ENCODE data around the gene NEMF.
"Not testable (repeated sequence)": the region's sequence is repeated elsewhere in the genome, so short reads cannot be mapped to it uniquely, and the experiment has no call there.

Gene NEMF

DNA sequence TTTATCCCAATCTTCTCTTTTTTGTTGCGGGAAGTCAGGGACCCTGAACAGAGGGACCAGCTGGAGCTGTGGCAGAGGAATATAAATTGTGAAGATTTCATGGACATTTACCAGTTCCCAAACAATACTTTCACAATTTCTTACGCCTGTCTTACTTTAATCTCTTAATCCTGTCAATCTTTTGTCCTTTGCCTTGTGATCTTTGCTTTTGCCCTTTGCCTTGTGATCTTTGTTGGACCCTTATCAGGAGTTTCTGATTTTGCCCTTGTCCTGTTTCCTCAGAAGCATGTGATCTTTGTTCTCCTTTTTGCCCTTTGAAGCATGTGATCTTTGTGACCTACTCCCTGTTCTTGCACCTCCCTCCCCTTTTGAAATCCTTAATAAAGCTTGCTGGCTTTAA, 36.5 kb downstream of the NEMF start:
- not testable (repeated sequence) for DNase-seq

DNA sequence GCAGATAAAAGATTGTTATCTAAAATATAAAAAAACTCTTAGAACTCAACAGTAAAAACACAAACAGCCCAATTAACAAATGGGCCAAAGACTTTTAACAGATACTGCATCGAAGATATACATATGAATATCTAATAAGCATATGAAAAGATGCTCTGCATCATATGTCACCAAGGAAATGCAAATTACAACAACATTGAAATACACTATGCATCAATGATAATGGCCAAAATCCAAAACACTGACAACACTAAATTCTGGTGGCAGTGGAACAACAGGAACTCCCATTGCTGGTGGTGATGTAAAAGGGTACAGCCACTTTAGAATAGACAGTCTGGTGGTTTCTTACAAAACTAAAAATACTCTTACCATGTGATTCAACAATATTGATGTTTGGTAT, 43.8 kb downstream of the NEMF start:
- DNase-seq, result no peak

DNA sequence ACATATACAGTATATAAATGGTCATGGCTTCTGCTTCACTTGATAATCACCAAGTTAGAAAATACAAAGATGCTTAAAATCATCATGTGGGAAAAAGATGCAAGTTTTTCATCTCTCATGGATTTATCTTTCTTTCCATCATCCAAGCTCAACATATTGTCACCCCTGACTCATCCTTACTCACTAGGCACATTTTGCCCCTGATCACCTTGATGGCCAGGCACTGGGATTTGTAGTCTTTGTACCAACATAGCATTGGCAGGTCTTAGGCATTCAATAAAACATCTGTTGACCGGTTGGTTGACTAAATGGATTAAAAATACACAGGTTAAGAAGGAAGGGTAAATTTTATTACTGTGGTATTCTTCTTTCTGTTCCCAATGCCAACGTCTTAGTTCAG, 56.6 kb downstream of the NEMF start:
- DNase-seq, result no peak

DNA sequence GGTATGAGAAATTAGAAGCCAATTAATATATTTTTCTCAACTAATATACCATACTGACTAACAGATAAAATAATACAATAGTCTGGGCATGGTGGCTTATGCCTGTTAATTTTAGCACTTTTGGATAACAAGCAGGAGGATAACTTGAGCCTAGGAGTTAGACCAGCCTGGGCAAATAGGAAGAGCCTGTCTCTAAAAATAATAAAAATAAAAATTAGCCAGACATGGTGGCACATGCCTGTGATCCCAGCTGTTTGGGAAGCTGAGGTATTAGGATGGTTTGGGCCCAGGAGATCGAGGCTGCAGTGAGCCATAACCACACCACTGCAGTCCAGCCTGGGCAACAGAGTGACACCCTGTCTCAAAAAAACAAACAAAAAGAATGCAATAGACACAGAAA, 60.0 kb downstream of the NEMF start:
- DNase-seq, result no peak

DNA sequence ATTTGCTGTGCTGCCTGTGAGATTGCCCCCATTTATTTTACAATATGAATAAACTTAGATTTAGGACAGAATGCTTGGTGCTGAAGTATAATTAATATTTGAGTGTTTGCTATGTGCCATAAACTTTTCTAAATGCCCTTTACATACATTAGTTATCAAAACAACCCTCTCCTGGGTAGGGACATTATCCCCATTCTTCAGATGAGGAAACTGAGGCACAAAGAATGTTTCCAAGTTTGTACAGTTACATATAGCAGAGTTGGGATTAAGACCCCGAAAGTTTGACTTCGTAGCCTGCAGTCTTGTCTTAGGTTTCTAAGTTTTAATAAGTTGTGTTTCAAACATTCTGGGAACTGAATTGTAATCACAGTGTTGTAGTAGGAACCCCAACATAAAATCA, 66.3 kb downstream of the NEMF start:
- DNase-seq, result no peak

DNA sequence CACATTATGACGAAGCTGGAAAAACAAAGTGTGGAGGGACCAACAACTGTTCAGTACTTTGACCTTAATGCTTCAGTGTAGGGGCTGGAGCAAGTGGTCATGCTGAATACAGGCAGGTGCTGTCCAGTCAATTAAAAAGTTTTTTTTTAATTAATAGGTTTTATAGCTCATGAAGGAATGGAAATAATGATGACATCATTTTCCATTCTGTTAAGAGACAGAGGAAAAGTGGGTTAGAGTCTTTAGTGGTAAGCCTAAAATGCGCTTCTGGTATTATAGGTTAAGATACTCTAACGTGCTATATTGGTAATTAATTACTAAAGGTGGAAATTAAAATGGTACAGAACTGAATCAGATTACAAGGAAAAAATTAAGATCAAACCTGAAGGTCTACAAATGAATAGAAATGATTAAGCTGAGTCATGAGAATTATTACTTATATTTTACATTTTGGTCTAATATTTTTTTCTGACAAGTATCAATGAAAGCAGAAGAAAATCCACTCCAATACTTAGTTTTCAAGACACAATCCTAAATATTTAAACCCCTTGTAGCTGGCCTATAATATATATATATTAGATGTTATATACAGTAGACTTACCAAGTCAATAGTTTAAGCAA, 69.1 kb downstream of the NEMF start:
- no peak for DNase-seq

DNA sequence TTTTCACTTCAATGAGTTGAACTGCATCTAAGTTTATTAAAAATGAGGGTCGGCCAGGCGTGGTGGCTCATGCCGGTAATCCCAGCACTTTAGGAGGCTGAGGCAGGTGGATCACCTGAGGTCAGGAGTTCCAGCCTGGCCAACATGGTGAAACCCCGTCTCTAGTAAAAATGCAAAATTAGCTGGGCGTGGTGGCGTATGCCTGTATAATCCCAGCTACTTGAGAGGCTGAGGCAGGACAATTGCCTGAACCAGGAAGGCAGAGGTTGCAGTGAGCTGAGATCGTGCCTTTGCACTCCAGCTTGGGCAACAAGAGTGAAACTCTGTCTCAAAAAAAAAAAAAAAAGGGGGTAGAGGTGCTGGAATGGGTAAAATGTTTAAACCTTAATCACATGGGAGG, 71.5 kb downstream of the NEMF start:
- DNase-seq, result not testable (repeated sequence)

DNA sequence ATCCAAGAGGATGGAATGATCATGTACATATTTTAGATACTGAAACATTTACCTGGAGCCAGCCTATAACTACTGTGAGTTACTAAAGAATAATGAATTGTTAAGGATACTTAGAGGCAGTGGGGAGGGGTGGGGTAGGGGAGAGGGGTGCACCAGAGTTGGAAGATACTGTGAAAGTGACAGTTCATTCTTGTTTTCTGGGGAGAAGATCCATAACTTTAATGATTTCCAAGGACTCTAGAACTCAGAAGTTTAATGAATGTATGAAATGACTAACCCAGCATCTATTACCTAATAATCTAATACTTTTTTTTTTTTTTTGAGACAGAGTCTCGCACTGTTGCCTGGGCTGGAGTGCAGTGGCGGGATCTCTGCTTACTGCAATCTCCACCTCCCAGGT, 74.2 kb downstream of the NEMF start:
- DNase-seq, result no peak

DNA sequence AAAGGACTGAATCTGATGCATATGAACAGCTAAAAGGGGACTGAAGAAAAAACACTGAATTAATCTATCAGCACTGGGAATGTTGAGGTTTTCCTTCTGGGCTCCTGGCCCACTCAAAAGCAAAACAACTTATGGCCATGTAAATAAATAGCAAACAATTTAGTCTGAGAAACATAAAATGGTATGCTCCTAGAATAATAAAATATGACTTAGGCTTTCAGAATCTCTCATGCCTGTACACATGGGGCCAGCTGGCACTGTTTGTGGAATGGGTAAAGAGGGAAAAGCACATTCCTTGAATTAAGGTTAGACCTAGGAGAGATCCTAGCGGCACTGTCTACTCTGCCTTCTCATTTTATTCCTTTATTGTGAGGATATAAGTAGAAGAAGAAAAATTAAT, 78.5 kb downstream of the NEMF start:
- no peak for DNase-seq

DNA sequence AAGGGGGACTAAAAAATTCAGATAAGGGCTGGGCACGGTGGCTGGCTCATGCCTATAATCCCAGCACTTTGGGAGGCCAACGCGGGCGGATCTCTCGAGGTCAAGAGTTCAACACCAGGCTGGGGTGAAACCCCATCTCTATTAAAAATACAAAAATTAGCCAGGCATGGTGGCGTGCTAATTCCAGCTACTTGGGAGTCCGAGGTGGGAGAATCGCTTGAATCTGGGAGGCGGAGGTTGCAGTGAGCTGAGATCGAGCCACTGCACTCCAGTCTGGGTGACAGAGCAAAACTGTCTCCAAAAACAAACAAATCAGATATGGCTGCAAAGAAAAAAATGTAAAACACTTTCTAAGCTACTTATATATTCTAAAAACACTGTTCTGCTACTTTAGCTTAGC, 80.9 kb downstream of the NEMF start:
- not testable (repeated sequence) for DNase-seq

DNA sequence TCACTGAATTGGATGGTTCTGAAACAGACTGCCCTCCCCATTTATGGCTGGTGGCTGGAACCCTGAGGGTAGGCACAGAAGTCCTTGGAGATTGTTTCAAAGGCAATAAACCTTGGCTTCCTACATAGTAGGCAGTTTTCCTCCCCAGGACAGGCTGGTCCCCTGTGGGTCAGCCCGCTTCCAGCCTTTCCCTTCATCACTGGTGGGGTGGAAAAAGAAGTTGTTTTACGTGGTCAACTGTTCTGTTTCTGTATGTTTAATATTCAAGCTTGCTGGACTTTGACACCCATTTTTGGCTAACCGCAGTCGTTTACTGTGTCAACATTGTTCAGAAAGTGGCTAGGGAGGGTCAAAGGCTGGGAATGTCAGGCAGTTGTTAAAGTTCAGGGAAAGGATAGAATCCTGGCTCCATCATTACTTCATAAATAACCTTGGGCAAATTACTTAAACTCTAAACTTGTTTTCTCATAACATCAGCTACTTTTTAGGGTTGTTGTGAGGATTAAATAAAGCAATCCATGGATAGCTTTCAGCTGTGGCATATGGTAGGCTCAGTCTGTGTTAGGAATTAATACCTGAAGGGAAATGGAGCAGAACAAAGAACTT, 82.3 kb downstream of the NEMF start:
- no peak for DNase-seq

DNA sequence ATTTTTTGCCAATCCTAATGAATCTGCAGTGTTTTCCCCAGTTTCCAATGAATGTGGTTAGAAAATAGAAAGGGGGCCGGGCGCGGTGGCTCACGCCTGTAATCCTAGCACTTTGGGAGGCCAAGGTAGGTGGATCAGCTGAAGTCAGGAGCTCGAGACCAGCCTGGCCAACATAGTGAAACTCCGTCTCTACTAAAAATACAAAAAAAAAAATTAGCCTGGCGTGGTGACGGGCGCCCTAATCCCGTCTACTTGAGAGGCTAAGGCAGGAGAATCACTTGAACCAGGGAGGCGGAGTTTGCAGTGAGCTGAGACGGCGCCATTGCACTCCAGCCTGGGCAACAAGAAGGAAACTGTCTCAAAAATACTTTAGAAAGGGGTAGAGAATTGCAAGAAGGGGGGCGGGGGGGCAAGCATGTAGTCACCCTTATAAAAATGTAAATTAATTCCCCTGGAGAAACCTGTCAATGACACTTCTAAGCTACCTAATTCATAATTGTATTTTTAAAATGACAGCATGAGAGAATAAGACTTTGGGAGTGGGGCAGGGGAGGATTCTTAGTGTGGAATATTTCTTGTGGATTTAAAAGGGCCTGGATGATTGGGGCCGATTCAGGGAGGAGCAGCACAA, 82.9 kb downstream of the NEMF start:
- no peak for DNase-seq

DNA sequence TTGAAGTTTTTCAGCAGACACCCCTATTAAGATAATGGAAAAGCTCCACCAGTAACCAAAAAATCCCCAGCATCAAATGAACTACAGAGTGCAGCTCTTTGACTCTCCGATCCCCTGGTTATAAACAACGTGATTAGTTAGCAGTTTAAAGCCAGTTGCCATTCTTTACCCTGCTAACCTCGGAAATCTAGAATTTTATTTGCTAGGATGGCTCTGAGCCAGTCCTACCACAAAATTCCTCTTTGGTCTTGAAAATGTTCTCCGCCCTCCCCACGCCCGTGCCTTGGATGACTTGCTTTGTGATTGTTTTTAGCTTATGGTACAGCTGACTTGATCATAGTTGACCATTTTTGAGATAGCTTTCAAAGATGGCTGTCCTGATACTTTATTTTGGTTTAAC, 83.4 kb downstream of the NEMF start:
- no peak for DNase-seq

DNA sequence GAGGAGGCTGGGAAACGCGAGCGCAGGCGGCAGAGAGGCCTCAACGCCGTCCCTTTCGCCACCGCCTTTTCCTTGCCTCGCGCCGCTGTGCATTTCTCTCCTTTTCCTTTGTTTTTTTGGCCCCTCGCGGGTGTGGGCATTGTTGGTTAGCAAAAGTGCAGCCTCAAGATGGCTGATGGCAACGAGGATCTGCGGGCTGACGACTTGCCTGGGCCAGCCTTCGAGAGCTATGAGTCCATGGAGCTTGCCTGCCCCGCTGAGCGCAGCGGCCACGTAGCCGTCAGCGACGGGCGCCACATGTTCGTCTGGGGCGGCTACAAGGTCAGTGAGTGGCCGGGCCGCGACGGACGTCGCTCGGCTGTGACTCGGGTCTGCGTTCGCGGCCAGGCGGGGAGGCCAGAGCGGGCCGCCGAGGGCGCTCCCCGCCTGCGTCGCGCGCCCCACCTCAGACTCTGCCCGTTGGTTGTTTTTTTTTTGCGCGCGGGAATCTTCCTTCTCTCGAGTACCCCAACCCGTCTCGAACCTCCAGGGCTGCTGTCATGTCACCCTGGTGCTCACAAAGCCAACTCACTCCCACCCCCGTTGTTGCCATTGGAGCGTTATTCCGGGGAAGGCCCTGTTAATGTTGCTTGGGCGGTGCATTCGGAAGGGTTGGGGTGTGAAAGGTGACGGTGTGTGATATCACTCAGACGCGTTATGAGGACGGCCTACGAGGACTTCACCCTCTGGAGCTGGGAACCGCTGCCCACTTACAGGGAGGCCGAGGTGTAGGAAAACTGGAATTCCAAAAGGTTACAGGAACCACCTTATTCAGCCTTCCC, 84.1 kb downstream of the NEMF start:
- DNase-seq, result no peak

DNA sequence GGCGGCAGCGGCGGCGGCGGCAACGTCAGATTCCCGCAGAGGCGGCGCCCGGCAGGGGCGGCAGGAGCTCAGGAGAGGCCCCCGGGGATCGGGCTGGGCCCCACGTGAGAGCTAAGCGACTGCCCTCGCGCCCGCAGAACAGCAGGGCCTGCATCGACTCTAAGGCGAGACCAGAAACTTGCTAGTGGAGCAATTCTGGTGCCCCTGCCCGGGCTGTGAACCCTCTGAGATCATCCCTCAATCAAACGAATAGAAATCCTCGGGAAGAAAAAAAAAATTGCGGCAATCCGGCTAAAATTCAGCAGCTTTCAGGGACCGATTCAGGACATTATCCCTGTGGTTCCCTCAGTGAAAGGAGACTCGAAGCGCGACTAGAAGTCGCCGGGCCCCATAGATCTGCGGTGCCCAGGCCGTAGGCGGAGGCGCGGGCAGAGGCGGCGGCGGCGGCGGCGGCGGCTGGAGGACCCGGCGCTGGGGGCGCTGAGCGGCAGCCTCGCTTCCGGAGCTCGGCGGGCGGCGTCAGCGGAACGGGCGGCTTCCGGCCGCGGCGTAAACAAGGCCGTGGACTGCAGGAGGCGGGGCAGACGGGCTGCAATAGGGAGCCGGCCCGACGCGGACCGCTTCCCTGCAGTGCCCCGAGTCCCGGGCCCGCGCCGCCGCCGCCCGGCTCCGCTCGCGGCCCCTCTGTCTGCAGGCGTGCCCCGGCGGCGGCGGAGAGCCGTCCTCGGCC, 84.9 kb downstream of the NEMF start, which contains the start of gene KLHDC2:
Gene KLHDC2 (plus strand): TSS at position 583 of the 730 bp plus-strand sequence. CDS start 316 bp downstream, outside the sequence.
- DNase-seq, result no peak

DNA sequence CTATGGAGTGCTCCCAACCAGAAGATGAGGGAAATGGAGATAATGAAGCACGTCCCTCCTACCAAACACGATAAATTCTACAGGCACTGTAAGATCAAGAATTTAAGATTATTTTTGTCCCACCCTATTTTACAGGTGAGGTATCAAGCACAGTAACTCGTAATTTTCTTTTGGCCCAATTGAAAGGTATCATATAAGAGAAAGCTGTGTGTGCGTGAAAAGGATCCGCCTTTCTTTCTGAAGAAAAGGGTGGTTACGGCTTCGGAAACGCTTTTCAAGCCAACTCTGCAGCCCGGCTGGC, 85.4 kb downstream of the NEMF start:
- no peak for DNase-seq

DNA sequence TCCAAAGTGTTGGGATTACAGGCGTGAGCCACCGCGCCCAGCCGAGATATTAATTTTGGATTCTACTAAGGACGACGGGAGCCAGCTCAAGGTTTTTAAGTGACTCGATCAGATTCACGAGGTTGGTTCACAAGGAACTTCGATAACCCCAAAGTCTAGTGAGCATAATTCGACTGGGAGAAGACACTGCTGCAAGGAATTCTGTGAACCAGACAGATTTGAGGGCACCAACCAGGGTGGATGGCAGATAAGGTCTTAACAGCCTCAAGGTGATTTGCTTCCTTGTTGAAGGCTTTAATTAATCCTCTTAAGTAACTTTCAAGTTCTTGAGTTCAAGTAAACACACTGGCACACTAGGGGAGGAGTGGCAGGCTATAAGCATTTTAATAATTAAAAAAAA, 85.7 kb downstream of the NEMF start:
- no peak for DNase-seq

DNA sequence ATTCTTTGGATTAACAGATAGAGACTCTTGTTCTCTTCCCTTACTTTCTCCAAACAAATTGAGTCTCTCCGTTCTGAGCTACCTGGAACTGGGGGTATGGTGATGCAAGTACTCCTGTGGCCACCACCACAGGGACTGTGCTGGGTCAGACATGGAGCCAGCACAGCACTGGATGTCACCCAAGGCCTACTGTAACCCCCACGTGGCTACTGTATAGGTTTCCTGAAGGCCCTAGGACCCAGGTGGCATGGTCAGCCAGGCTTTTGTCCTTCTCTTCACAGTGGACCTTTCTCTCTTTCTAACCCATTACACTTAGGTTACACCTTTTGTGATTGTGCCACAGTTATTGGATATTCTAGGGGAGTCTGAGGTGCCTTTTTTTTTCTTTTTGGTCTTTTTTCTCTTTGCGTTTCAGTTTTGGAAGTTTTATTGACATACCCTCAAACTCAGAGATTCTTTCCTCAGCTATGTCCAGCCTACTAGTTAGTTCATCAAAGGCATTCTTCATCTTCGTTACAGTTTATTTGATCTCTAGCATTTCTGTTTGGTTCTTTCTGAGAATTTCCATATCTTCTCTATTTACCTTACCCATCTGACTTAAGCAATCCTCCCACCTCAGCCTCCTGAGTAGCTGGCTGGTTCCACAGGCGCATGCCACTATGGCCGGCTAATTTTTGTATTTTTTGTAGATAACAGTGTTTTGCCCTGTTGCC, 90.6 kb downstream of the NEMF start:
- DNase-seq, result no peak

DNA sequence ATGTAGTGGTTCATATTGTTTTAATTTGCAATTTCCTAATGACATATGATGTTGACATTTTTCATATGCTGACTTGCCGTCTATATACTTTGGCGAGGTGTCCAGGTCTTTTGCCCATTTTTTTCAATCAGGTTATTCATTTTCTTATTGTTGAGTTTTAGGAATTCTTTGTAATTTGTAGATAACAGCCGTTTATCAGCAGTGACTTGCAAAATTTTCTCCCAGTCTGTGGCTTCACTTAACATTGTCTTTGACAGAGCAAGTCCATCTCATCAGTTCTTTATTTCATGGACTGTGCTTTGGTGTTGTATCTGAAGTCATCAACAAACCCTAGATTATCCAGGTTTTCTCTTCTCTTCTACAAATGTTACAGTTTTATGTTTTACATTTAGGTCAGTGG, 97.2 kb downstream of the NEMF start:
- no peak for DNase-seq

DNA sequence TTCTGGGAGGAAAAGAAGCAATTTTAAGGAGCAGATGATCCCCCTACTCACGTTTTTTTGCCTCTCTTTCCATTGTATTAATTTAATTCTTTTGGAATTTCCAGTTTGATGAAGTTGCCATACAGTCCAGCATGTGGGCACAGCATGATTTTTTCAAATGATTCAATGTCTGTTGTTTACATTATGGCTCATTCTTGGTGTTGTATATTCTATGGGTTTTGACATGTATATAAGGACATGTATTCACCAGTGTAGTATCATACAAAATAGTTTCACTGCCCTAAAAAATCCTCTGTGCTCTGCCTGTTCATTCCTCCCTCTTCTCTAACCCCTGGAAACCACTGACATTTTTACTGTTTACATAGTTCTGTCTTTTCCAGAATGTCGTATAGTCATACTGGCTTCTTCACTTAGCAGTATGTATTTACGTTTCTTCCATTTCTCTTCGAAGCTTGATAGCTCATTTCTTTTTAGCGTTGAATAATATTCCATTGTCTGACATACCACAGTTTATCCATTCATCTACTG, 98.0 kb downstream of the NEMF start:
- DNase-seq, result no peak

DNA sequence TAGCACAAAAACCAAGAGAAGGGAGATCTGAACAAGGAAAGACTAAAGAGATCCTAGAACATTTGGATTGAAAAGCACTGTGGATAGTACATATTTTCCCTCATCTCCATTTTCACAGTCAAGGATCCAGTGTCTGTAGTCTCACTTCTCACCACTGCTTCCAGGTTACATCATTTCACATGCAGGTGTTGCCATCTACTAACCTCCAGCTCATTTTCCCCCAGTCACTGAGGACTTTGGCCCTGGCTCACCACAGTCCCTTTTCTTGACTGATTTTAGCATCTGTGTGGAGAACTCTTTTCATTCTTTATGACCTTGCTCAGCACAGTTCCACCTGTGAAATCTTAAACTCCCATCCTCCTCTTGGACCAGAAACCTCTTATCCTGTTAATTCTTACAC, 106.1 kb downstream of the NEMF start:
- DNase-seq, result not testable (repeated sequence)

DNA sequence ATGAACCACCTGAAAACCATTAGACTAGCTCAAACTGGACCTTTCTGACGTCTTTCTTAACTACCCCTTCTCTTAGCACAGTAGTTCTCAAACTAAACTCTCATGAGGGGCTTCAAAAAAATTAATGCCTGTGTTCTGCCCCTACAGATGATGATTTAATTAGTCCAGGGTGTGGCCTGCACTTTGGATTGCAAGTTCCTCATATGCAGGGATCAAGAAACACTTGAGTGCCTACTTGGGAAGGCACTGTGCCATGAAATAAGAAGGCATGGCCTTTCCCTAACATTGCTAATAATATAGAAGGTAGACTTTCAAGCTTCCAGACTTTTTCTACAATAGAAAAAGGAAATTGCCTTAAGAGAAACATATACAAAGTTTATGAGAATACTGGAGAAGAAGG, 107.4 kb downstream of the NEMF start:
- no peak for DNase-seq
